Activated CD4-positive, CD25-positive, alpha-beta regulatory T cell treated with anti-CD3 and anti-CD28 coated beads, Interleukin-2, amount 50 U/mL, for 72 hours (primary cell): ENCODE measurements around the gene INO80B.
A peak's percentile ranks its signal among the peaks of the same experiment; 100 is the strongest.
"Not testable (repeated sequence)": the region's sequence is repeated elsewhere in the genome, so short reads cannot be mapped to it uniquely, and the experiment has no call there.

Source experiments
- DNase-seq: peaks from one replicate; pipeline ENCODE4 v3.0.0; 2021

The INO80B gene

DNA sequence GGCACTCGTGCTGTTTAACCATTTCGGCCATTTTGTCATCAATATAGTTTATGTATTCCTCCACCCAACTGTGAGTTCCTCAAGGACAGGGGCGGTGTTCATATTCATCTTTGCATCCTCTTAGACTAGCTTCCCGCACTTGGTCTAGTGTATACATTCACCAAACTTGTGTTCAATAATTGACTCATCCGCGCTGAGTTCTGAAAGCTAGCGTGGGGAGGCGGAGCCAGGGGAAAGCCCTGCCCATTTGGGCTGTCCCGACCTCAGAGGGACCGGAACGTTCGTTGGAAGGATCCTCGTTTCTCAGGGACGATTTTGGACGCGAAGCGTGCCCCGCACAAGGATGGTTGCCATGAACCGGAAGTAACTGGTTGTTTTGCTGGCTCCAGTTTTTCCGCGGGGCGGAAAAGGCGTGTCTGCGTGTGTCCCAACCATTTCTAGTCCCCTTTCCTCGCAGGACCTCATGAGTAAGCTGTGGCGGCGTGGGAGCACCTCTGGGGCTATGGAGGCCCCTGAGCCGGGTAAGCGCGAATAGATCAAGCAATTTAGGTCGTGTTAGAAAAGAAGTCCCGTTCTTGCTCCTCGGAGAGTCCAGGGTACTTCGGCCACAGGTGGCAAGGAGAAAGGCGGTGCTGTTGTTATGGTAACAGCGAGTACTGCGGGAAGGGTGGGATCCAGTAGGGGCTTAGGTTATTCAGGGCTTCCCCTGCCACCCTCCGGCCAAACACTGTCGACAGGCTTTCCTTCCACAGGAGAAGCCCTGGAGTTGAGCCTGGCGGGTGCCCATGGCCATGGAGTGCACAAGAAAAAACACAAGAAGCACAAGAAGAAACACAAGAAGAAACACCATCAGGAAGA, at the start of gene INO80B:
Gene INO80B, plus strand, starts transcription at position 434 of the 858 bp plus-strand sequence. Its CDS starts 30 bp downstream, at position 464.
- DNase-seq: peak; percentile 97

DNA sequence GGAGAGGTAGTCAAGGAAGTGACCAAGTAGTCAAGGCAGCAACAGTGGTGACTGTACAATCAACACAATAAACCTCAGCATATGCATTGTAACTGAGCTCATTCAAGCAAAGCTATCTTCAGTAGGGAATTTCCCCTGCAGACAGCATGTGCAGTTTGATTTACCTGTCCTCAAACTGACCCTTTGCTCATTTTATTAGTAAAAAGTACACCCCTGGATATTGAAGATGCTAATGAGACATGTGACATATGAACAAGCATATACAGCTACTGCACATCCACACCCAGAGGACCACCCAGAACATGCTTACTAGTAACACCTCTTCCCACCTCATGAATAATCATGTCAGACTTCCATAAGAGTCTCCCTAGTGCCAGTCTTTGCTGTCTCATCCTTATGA, 48.9 kb upstream of the INO80B start:
- DNase-seq: no peak

DNA sequence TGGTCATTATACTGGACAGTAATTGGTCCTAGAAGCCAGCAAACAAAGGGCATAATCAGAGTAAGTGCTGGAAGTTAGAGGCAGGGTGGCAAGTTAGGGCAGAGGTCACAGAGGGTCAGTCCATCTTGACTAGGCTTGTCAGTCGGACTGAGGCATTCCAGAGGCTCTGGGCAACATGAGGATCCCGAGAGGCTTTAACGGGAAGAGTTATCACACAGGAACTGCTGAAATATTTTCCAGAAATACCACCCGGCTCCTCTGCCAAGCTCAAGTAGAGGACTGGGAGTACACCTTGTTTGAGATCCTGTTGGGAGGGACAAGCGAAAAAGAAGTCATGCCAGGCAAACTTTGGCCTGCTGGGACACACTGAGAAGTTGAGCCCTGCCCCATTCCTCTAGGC, 47.2 kb upstream of the INO80B start:
- no peak for DNase-seq

DNA sequence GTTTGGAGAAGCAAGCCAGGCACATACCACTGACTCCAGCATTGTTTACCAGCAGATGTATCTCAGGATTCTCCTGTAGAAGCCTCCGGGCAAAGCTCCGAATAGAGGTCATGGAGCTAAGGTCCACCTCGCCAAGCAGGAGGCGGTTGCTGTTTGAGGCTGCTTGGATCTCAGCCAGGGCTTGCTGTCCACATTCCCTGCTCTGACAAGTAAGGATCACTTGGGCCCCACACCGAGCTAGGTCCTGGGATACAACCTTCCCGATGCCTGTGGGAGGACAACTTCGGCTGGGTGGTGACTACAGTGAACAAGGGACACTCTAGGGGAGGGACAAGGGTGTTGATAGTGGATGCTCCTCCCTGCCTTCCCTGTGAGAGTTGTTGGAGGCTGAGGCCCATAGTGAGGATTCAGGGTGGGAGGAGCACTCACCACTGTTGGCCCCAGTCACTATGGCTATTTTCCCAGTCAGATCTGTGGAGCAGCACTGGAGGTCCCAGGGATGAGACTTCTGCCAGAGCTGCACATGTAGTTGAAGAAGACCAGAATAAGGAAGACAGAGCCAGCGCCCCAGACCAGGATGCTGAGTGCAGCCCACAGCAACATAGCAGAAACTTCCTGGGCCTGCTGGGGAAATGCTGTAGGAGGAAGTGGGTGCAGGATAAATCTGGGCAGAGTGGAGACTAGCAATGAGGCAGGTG, 41.7 kb upstream of the INO80B start:
- DNase-seq: no peak

DNA sequence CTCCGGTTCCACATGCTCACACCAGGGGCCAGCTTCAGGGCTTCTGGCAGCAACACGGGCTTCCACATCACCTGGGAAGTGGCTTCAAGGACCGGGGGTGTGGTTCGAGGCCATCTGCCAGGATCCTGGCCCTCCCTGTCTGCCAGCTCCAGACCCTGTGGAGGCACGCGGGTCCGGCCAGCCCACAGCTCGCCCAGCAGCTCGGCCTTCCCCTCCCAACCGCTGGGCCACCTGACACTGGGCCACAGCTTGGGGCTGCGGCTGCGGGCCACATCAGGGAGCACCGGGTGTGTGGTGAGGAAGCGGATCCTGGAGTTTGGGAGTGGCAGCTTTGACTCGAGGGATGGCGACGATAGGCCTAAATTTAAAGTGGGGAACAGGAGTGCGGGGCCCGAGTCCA, 40.4 kb upstream of the INO80B start:
- no peak for DNase-seq

DNA sequence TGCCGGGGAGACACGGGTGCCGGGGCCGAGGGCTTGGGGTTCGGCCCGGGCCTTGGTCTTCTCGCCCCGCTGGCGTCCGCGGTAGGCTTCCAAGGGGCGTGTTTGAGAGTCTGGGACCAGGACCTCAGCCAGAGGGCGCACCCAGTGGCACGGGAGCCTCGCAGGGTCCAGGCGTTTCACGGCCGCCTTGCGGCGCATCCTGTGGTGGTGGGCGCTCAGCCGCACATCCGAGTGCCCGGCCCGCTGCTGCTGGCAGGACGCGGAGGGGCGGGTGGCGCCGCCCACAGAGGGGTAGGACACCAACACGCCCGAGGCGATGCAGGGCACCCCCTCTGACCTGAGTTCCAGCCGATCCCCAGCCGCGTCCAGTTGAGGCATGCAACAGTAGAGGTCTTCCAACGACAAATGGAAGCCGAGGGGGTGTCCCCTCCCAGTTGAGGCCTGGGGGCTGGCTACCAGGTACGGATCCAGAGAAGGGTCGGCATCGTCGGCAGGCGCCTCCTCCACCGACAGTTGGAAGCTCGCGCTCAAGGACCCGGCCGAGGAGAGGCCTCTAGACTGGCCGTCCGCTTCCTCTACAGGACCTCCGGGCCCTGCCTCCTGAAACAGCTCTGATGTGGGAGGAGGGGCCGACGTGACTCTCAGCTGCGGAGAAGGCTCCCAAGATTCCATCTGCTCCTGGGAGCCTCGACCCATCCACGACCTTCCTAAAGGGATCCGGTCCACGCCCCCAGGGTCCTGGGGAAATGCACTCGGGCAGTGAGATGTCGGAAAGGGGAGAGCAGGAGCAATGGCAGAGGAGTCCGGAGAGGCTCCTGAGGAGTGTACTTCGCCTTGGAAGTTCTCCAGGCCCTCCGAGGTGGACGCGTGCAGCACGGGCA, 39.8 kb upstream of the INO80B start:
- DNase-seq: no peak

DNA sequence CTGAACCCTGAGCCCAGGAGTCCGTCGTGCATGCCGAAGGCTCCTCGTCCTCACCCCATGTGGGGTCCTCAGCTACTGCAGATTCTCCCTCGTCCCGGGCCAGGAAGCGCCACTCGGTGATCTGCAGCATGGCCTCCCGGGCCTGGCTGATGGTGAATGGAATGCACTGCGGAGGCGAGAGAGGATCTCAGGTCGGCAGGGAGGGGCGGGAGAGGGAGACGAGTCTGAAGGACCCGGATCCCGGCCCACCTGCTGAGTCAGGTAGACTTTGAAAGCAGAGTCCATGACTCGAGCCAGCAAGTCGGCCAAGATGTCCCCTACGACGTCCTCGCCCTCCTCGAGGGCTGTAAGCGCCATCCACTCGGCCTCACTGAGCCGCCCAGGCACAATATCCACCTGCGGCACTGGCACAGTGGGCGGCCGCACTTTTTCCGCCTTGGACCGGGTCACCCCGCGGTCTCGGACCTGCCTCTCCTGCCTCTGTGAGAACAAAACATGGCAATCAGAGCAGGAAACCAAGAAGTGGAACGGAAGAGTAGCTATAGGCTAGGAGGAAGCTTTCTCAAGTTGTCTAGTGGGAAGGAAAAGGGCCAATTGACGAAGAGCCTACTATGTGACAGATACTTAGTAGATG, 39.0 kb upstream of the INO80B start:
- no peak for DNase-seq

DNA sequence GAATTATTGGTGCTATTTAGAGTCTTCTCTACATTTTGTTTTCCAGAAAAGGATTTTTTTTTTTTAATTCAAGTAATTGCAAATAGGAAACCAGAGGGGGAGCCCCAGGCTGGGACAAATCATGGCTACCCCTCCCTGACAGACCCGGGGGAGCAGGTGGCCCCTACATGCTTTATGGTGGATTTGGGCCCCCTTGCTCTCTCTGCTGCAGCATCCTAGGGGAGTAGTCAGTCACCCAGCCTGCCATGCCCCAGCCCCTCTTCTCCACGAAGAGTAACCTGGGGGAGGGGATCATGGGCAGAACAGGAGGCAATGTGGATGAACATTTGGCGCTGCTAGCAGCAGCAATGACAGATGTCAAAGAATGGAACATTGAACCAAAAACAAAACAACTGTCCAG, 38.1 kb upstream of the INO80B start:
- DNase-seq: no peak

DNA sequence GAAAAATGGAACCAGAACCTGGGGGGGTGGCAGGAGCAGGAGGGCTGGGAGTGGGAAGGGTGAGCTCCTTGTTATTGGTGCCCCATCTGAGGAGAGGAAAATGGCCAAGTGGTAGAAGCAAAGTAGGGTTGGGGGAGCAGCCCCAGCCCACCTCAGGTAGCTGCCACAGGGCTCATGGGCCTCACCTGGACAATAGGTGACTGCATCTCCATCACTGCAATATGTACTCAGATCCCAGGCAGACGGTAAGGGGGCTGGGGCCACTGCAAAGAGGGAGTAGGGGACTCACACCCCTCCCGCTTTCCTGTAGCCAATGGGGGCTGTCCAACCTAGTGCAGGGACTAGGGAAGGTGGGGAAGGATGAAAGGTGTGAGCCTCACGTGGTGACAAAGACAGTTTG, 37.7 kb upstream of the INO80B start:
- DNase-seq: no peak

DNA sequence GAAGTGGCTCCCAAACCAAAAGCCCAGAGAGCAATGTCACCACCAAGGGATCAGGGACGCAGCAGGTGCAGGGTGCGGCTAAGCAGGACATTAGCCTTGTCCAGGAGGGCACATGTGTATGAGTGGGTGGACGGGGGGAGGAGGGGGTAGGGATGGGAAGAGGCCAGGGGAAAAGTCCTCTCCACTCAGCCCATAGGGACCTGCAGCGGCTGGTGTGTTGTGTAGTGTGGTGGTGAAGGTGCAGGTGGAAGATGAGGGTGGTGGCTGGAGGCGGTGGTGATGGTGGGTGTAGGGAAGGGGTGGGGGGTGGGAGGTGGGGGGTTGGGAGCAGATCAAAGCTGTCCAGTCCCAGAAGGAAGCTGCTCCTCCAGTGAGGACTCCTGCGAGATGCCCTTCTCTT, 37.1 kb upstream of the INO80B start:
- no peak for DNase-seq

DNA sequence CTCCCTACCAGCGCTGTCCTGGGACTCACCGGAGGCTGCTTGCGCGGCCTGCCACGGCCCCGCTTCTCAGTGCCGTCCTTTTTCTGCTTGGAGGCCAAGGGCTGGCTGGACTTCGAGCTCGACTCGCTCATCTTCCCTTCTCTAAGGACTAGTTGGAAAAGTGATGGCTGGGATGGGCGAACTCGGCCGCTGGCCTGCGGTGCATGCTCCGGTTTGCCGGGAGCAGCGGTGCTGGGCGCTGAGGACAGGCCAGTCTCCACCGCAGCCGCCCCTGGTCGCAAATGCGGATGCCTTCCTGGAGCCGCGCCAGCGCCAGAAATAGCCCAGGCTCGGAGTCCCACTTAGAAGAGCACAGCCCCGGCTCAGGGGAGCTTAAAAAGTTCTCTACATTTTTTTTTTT, 36.6 kb upstream of the INO80B start:
- no peak for DNase-seq

DNA sequence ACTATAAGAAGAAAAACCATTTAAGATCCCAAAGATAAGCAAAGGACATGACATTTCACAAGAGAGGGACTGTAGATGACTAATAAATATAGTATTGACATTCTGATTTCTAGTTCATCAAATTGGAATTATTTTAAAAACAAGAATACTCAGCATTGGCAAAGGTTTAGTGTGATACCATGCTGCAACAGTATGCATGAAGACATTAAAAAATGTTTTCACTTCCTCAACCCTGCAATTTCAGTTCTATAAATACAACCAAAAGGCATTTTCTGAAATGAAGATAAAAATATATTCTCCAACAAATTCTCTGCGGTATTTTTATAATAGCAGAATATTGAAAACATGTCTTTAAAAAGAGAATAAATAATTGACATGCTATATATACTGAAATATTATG, 35.5 kb upstream of the INO80B start:
- no peak for DNase-seq

DNA sequence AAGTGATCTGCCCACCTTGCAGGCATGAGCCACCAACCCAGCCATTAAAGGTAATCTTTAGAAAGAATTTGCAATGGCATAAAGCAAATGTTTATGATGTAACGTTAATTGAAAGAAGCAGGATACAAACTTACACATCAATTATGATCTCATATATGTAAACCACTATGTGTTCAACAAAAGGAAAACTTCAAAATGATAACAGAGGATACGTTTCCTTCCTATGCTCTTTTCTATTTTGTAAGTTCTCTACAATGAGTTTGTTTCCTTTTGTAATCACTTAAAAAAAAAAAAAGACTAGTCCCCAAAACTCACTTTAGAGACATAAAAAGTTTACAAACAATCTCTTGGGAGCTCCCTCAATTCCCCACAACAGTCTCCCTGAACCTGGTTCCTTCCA, 34.9 kb upstream of the INO80B start:
- no peak for DNase-seq

DNA sequence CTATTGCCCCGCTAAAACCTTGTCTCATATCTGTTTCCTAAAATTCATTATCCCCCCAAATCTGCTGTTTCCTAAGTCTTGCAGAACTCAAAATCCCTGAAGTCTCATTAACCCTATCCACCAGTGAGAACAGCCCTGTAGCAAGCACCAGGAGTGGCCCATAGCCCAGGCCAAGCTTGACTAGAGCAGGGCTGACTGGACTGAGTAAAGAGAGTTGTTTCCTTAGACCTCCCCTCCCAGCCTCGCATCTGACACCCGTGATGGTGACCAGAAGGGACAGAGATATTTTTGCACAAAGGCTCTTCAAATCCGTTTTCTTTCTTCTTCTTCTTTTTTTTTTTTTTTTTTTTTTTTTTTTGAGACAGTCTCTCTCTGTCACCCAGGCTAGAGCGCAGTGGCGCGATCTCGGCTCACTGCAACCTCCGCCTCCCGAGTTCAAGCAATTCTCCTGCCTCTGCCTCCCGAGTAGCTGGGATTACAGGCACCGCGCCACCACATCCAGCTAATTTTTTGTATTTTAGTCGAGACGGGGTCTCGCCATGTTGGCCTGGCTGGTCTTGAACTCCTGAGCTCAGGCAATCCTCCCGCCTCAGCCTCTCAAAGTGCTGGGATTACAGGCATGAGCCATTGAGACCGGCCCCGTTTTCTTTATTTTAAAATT, 34.3 kb upstream of the INO80B start:
- not testable (repeated sequence) for DNase-seq

DNA sequence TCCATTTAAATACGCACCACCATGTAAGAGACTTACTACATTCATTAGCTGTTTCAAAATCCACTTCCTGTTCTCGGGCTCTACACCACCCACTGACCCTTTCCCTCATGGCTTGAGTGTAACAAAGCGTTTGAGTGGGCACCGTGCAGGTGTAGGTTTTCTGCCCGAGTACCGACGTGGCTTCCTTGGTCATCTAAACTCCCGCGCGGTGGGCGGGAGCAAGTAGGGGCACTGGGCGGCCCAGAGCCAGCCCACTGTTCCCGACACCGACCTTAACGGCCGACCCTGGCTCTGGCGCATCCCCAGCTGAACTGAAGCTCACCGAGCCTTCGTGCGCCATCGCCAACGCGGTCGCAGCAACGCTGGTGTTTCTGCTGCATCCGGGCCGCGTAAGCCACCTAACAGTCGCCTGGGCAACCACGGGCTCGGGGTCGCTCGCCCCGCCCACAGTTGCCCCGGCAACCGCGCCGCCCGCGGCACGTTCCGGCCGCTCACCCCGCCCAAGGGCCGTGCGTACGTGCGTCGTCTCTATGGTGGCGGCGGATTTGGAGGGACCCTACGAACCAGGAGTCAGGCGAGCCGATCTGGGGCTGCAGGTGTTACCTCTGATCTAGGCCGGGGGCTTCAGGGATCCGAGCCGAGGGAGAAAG, 33.5 kb upstream of the INO80B start, which contains the start of the genes C2orf81 and WDR54:
Gene C2orf81, minus strand, starts transcription at position 399 of the 650 bp plus-strand sequence. Its CDS starts 59 bp downstream, at position 340.
Gene WDR54, plus strand, starts transcription at position 510 of the 650 bp plus-strand sequence. CDS start 424 bp downstream, outside the sequence.
- DNase-seq: peak; percentile 95

DNA sequence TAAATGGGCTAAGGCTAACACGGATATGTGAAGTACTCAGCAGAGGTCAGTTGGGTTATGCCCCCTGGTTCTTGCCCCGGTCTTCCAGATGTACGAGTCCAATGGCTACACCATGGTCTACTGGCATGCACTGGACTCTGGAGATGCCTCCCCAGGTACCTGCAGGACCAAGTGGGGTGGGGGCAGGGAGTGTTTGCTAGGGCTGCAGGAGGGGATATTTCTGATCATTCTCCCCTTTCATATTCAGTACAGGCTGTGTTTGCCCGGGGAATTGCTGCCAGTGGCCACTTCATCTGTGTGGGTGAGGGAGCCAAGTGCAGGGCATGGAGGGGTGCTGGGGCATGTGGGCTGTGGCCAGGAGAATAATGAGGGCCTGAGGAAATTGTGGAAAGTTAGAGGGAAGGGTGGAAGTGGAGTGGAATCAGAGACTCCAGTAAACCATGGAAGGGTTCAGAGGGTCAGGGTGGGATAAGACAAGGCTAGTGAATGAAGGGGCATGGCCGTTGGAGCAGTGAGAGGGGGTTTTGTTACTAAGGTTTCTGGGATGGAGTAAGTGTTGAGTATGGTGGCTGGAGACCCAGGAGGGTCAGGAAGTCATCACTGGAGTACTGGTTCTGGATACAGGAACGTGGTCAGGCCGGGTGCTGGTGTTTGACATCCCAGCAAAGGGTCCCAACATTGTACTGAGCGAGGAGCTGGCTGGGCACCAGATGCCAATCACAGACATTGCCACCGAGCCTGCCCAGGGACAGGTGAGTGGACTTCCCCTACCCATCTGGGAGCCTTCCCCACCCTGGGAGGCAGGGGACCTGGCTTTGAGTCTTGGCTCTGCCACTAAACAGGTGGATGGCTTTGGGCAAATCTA, 31.4 kb upstream of the INO80B start:
- DNase-seq: no peak

DNA sequence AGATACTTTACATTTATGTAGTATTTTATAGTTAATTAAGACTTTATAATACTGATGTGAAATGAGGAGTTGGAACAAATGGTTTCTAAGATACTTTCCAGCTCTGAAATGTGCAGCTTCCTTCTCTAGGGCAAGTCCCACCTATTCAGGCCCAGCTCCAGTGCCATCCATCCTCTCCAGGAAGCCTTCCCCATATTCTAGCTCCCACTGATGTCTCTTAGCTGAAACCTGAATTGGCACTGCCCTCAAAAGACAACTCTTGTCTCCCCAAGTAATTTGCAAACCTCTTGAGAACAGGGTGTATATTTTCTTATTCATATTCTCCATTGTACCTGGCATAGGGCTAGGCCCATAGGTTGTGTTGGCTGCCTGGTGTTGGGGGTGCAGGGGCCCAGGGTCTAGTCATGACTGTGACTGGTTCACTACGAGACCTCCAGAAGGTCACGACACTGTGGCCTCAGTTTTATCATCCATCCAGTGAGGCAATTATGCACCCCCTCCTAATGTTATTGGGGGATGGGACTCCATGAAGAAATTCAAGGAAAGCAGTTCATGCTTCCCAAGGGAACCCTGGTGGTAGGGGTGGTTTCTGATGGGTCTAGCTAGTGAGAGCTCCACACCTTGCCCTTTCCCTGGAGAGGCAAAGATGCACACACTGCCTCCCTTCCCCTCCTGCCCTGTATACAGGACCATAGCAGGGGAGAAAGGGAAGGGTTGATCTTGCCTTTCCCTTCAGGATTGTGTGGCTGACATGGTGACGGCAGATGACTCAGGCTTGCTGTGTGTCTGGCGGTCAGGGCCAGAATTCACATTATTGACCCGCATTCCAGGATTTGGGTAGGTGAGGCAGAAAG, 30.5 kb upstream of the INO80B start:
- no peak for DNase-seq

DNA sequence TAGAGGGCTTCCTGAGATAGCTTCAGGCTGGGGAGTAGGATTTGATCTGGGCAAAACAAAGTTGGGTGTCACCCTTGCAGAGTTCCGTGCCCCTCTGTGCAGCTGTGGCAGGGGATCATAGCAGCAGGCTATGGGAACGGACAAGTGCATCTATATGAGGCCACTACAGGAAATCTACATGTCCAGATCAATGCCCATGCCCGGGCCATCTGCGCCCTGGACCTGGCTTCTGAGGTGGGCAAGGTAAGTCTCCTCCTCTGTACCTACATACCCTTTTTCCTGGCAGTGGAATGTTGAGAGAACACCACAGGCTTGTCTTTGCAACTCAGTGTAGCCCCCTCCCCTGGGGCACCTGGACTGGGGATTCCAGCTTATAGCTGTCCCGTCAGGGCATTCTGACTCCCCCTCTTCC, 29.9 kb upstream of the INO80B start:
- DNase-seq: no peak

DNA sequence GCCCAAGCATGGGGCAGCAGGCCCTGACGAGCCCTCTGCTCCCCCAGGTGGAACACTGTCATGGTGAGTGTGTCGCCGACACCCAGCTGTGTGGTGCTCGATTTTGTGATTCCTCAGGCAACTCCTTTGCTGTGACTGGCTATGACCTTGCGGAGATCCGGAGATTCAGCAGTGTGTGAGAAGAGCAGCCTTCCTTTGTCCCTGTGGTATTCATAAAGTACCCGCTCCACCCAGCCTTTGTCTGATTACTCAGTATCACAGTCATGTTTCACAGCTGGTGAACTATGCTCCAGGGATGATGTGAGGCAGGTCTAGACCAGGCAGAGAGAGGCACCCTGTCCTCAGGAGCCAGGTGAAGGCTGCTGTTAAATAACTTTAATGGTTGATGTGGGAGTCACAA, 29.4 kb upstream of the INO80B start:
- DNase-seq: no peak
